Osteoblast (primary cell): Measurements from ENCODE around the gene TMEM52. TPM values are rescaled to one million over a fixed set of nuclear protein-coding genes. Genes with fewer than 3 reads are reported as not detected.

ENCODE experiments used
- DNase-seq: peaks from one replicate; pipeline ENCODE4 v3.0.0; 2011; ENCODE audit warnings: low spot score, mixed read lengths; ENCODE audit not compliant: insufficient read length; ENCODE audit errors: missing footprints
- H2AFZ ChIP-seq: 2 replicates; pipeline ENCODE4 v1.6.0; 2011; ENCODE audit warnings: mild to moderate bottlenecking, low read length
- H3K27ac ChIP-seq: 2 replicates; pipeline ENCODE4 v1.5.1; 2011; ENCODE audit warnings: mild to moderate bottlenecking, low read depth, low read length, moderate library complexity
- H3K27me3 ChIP-seq: 2 replicates; pipeline ENCODE4 v1.6.0; 2012; ENCODE audit warnings: mild to moderate bottlenecking, control low read depth, inconsistent platforms, low read length, moderate library complexity; ENCODE audit not compliant: insufficient read depth
- H3K36me3 ChIP-seq: 2 replicates; pipeline ENCODE4 v1.5.1; 2011; ENCODE audit warnings: mild to moderate bottlenecking, low read length, control low read depth, moderate library complexity; ENCODE audit not compliant: insufficient read depth
- H3K4me1 ChIP-seq: 2 replicates; pipeline ENCODE4 v1.5.1; 2011; ENCODE audit warnings: mild to moderate bottlenecking, low read length, control low read depth, moderate library complexity; ENCODE audit not compliant: insufficient read depth
- H3K4me2 ChIP-seq: 2 replicates; pipeline ENCODE4 v1.6.0; 2011; ENCODE audit warnings: mild to moderate bottlenecking, low read length; ENCODE audit not compliant: insufficient read depth
- H3K4me3 ChIP-seq: fragments of 200-600 bp; sonication (generic); 3 replicates; pipeline ENCODE4 v1.5.1; 2012; ENCODE audit warnings: mild to moderate bottlenecking, low read length, inconsistent platforms; ENCODE audit not compliant: insufficient read depth
- H3K79me2 ChIP-seq: 2 replicates; pipeline ENCODE4 v1.6.0; 2012; ENCODE audit warnings: mild to moderate bottlenecking, low read length, control low read depth, inconsistent platforms; ENCODE audit not compliant: insufficient read depth
- H3K9me3 ChIP-seq: 2 replicates; pipeline ENCODE4 v1.5.1; 2011; ENCODE audit warnings: low read depth, low read length, control low read depth
- H4K20me1 ChIP-seq: 2 replicates; pipeline ENCODE4 v1.6.0; 2012; ENCODE audit warnings: mild to moderate bottlenecking, low read length, control low read depth; ENCODE audit not compliant: insufficient read depth
- total RNA-seq: library from RNA; depleted of rRNA; stranded (reverse); fragments of >200 nt; gene quantifications from 2 replicates; pipeline ENCODE4 v1.2.3, GENCODE V29; 2012
- TF ChIP-seq, protein P1 (sequence below): IDR thresholded peaks from 2 replicates; pipeline ENCODE4 v1.5.1; 2011; ENCODE audit warnings: mild to moderate bottlenecking, low read depth, low read length, moderate library complexity; ENCODE audit errors: extremely low read depth

TMEM52 gene
- total RNA-seq, 1 donor = not detected

GRCh38 chr1:1892079-1892762 is 26.9 kb downstream of the TMEM52 start:
- Histone ChIP-seq H3K27me3 (peaks cover 8% of the 10 kb centered on the region), H3K4me1 (peaks cover 25% of the 10 kb centered on the region), H3K27ac (peak overlapping the region; percentile 37), H3K36me3 (no peaks in the 10 kb centered on the region), H3K4me3 (peak overlapping the region; percentile 88), H3K79me2 (peaks cover 35% of the 10 kb centered on the region), H2AFZ (peak overlapping the region; percentile 85), H3K9me3 (no peaks in the 10 kb centered on the region), H4K20me1 (peaks cover 24% of the 10 kb centered on the region), H3K4me2 (peak overlapping the region; percentile 88)
- peak; percentile 85 for DNase-seq
- TF ChIP-seq, protein P1, sequence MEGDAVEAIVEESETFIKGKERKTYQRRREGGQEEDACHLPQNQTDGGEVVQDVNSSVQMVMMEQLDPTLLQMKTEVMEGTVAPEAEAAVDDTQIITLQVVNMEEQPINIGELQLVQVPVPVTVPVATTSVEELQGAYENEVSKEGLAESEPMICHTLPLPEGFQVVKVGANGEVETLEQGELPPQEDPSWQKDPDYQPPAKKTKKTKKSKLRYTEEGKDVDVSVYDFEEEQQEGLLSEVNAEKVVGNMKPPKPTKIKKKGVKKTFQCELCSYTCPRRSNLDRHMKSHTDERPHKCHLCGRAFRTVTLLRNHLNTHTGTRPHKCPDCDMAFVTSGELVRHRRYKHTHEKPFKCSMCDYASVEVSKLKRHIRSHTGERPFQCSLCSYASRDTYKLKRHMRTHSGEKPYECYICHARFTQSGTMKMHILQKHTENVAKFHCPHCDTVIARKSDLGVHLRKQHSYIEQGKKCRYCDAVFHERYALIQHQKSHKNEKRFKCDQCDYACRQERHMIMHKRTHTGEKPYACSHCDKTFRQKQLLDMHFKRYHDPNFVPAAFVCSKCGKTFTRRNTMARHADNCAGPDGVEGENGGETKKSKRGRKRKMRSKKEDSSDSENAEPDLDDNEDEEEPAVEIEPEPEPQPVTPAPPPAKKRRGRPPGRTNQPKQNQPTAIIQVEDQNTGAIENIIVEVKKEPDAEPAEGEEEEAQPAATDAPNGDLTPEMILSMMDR = no peak

- Histone ChIP-seq H3K79me2 (peaks cover 42% of the 10 kb centered on the region), H4K20me1 (peaks cover 29% of the 10 kb centered on the region), H3K4me1 (peaks cover 25% of the 10 kb centered on the region), H2AFZ (peak overlapping the region; percentile 85), H3K27ac (peak overlapping the region; percentile 56), H3K4me3 (peak overlapping the region; percentile 88), H3K27me3 (peaks cover 8% of the 10 kb centered on the region), H3K9me3 (no peaks in the 10 kb centered on the region), H3K36me3 (no peaks in the 10 kb centered on the region), H3K4me2 (peak overlapping the region; percentile 88)
- peak; percentile 97 for DNase-seq
- TF ChIP-seq, protein P1 = no peak
These were observed 27.6 kb downstream of the TMEM52 start for GRCh38 chr1:1891349-1892078.

- Histone ChIP-seq H3K4me2 (peak within 1 kb of the TSS; percentile 88), H3K79me2 (peaks cover 50% of the 10 kb centered on the region), H2AFZ (peak within 1 kb of the TSS; percentile 85), H3K9me3 (no peaks in the 10 kb centered on the region), H3K36me3 (no peaks in the 10 kb centered on the region), H4K20me1 (peaks cover 37% of the 10 kb centered on the region), H3K27ac (peak within 1 kb of the TSS; percentile 70), H3K4me1 (peaks cover 25% of the 10 kb centered on the region), H3K27me3 (peaks cover 7% of the 10 kb centered on the region), H3K4me3 (peak within 1 kb of the TSS; percentile 88)
- TF ChIP-seq, protein P1 = no peak
- peak; percentile 100 for DNase-seq
These were observed 28.4 kb downstream of the TMEM52 start, which contains the start of gene GNB1 for GRCh38 chr1:1890506-1891348. GNB1 (minus strand) TSS chr1:1891087; CDS start chr1:1825453, 65,634 bp downstream.
